Ishikawa (cell line): ENCODE data around the gene CHMP4B.

Experiments
- CEBPB ChIP-seq: IDR thresholded peaks from 2 replicates; pipeline ENCODE4 v1.6.1; 2012
- CREB1 ChIP-seq: IDR thresholded peaks from 2 replicates; pipeline ENCODE4 v1.6.1; 2012; ENCODE audit warnings: low read depth
- EGR1 ChIP-seq: IDR thresholded peaks from 2 replicates; pipeline ENCODE4 v1.6.1; 2012
- EP300 ChIP-seq: IDR thresholded peaks from 2 replicates; pipeline ENCODE4 v1.6.1; 2012; ENCODE audit warnings: borderline replicate concordance
- MAX ChIP-seq: IDR thresholded peaks from 2 replicates; pipeline ENCODE4 v1.6.1; 2012
- RAD21 ChIP-seq: IDR thresholded peaks from 2 replicates; pipeline ENCODE4 v1.6.1; 2012; ENCODE audit warnings: low read depth
- REST ChIP-seq: IDR thresholded peaks from 2 replicates; pipeline ENCODE4 v1.6.1; 2012; ENCODE audit warnings: low read depth, mild to moderate bottlenecking
- TAF1 ChIP-seq: IDR thresholded peaks from 2 replicates; pipeline ENCODE4 v1.6.1; 2012; ENCODE audit warnings: low read depth, mild to moderate bottlenecking
- TCF12 ChIP-seq: IDR thresholded peaks from 2 replicates; pipeline ENCODE4 v1.6.1; 2012; ENCODE audit warnings: low read depth
- USF1 ChIP-seq: IDR thresholded peaks from 2 replicates; pipeline ENCODE4 v1.6.1; 2012
- YY1 ChIP-seq: IDR thresholded peaks from 2 replicates; pipeline ENCODE4 v1.6.1; 2012; ENCODE audit warnings: low read depth
- ZBTB7A ChIP-seq: IDR thresholded peaks from 2 replicates; pipeline ENCODE4 v1.6.1; 2012; ENCODE audit warnings: low read depth

GRCh38 chr20:33833333-33833732, 22.2 kb downstream of the CHMP4B start:
- TF ChIP-seq EGR1 (no peak), TCF12 (no peak), CEBPB (no peak), MAX (no peak), CREB1 (no peak), TAF1 (no peak), YY1 (no peak), USF1 (no peak), RAD21 (no peak), REST (no peak), ZBTB7A (no peak), EP300 (no peak)
